ENCODE measurements around the gene RPS15.

RPS15 gene

GRCh38 chr19:1447504-1447903 is 9.3 kb downstream of the RPS15 start:
- no peak for DNase-seq (ENCODE audit: extremely low read depth, insufficient read length)
- Histone ChIP-seq H3K4me3 (replicated peaks; ENCODE audit: low read depth, low read length) (no peak overlapping the region), H3K27me3 (replicated peaks; ENCODE audit: control insufficient read depth, insufficient read depth, low read length) (peaks cover 5% of the 10 kb centered on the region), H3K36me3 (ENCODE audit: control insufficient read depth, insufficient read depth, low read length) (peaks cover 4% of the 10 kb centered on the region)
- TF ChIP-seq CTCF (IDR thresholded peaks at IDR 0.05; ENCODE audit: insufficient read depth, low read length, poor library complexity, severe bottlenecking) = no peak

GRCh38 chr19:1447944-1448343 is 9.7 kb downstream of the RPS15 start:
- no peak for DNase-seq (ENCODE audit: extremely low read depth, insufficient read length)
- Histone ChIP-seq H3K27me3 (replicated peaks; ENCODE audit: control insufficient read depth, insufficient read depth, low read length) (peaks cover 5% of the 10 kb centered on the region), H3K4me3 (replicated peaks; ENCODE audit: low read depth, low read length) (no peak overlapping the region), H3K36me3 (ENCODE audit: control insufficient read depth, insufficient read depth, low read length) (no peaks in the 10 kb centered on the region; the same call in 1 of the 2 replicates)
- TF ChIP-seq CTCF (IDR thresholded peaks at IDR 0.05; ENCODE audit: insufficient read depth, low read length, poor library complexity, severe bottlenecking) = no peak

- Histone ChIP-seq H3K27me3 (replicated peaks; ENCODE audit: control insufficient read depth, insufficient read depth, low read length) (peaks cover 5% of the 10 kb centered on the region), H3K4me3 (replicated peaks; ENCODE audit: low read depth, low read length) (no peak within 1 kb of the TSS), H3K36me3 (ENCODE audit: control insufficient read depth, insufficient read depth, low read length) (no peaks in the 10 kb centered on the region)
- TF ChIP-seq CTCF (IDR thresholded peaks at IDR 0.05; ENCODE audit: insufficient read depth, low read length, poor library complexity, severe bottlenecking) = no peak
- DNase-seq (ENCODE audit: extremely low read depth, insufficient read length) = no peak
Observed at GRCh38 chr19:1449467-1450442, 11.6 kb downstream of the RPS15 start, which contains the start of gene APC2. TSS of gene APC2 (plus strand) at chr19:1450121. CDS start at chr19:1453002, 2,881 bp downstream.

- Histone ChIP-seq H3K36me3 (ENCODE audit: control insufficient read depth, insufficient read depth, low read length) (no peaks in the 10 kb centered on the region), H3K27me3 (replicated peaks; ENCODE audit: control insufficient read depth, insufficient read depth, low read length) (peaks cover 5% of the 10 kb centered on the region), H3K4me3 (replicated peaks; ENCODE audit: low read depth, low read length) (no peak overlapping the region)
- DNase-seq (ENCODE audit: extremely low read depth, insufficient read length) = no peak
- no peak for TF ChIP-seq CTCF (IDR thresholded peaks at IDR 0.05; ENCODE audit: insufficient read depth, low read length, poor library complexity, severe bottlenecking)
Observed at GRCh38 chr19:1450735-1451731, 12.8 kb downstream of the RPS15 start.

GRCh38 chr19:1451916-1452801 is 14.0 kb downstream of the RPS15 start:
- H3K27me3 ChIP-seq (replicated peaks; ENCODE audit: control insufficient read depth, insufficient read depth, low read length) = peaks cover 5% of the 10 kb centered on the region
- H3K4me3 ChIP-seq (replicated peaks; ENCODE audit: low read depth, low read length) = no peak overlapping the region
- no peaks in the 10 kb centered on the region for H3K36me3 ChIP-seq (ENCODE audit: control insufficient read depth, insufficient read depth, low read length)
- no peak for TF ChIP-seq CTCF (IDR thresholded peaks at IDR 0.05; ENCODE audit: insufficient read depth, low read length, poor library complexity, severe bottlenecking)
- DNase-seq (ENCODE audit: extremely low read depth, insufficient read length) = no peak

Data from GM06990 (cell line).